B cell (primary cell): ENCODE results near the gene CERK. TPM values are rescaled to one million over a fixed set of nuclear protein-coding genes. Genes with fewer than 3 reads are reported as not detected.

Experiments used
- ATAC-seq: fragments of 200-7000 bp; cut with Tn5 transposase; one replicate; pipeline ENCODE4 v1.10.0; 2021; ENCODE audit warnings: low read depth, mild to moderate bottlenecking, moderate number of reproducible peaks, moderate library complexity
- CTCF ChIA-PET: fragments of 350-600 bp; sonication (Branson Sonifier 250); formaldehyde crosslinking; loops from one replicate; lab custom pipeline; 2021; ENCODE audit warnings: antibody characterized with exemption, inconsistent platforms; lab: Charles Lee
- POLR2A ChIA-PET: fragments of 350-600 bp; sonication (Branson Sonifier 250); formaldehyde crosslinking; loops from one replicate; lab custom pipeline; 2021; ENCODE audit warnings: antibody characterized with exemption; lab: Charles Lee
- DNase-seq: peaks from one replicate; pipeline ENCODE4 v3.0.0; 2013
- H2AFZ ChIP-seq: 2 replicates; pipeline ENCODE4 v1.6.1; 2012; ENCODE audit warnings: mild to moderate bottlenecking, low read depth, low read length; ENCODE audit not compliant: insufficient read depth, poor library complexity, severe bottlenecking
- H3K27ac ChIP-seq, 2 donors: 1 replicate in 1 of 2; 2 replicates in 1 of 2; pipeline ENCODE4 v1.5.1; 2012 to 2013; ENCODE audit warnings: low read length in 2 of 2, mild to moderate bottlenecking in 2 of 2, moderate library complexity in 1 of 2
- H3K27me3 ChIP-seq, 4 experiments: fragments of 200-600 bp in 1 of 4; sonication (generic) in 1 of 4; replicated peaks in 1 of 4; 1 replicate in 2 of 4; 2 replicates in 2 of 4; pipeline versions ENCODE4 v1.6.1 to v1.7.0; 2013 to 2016; ENCODE audit warnings: low read length in 3 of 4, mild to moderate bottlenecking in 2 of 4, mixed read lengths in 1 of 4, moderate library complexity in 1 of 4; ENCODE audit not compliant: insufficient read depth in 4 of 4, control insufficient read depth in 3 of 4; ENCODE audit errors: control extremely low read depth in 1 of 4
- H3K36me3 ChIP-seq, 2 experiments: replicated peaks in 1 of 2; 1 replicate in 1 of 2; 2 replicates in 1 of 2; pipeline versions ENCODE4 v1.6.1 to v1.7.1; 2013; ENCODE audit warnings: low read length in 1 of 2; ENCODE audit not compliant: insufficient read depth in 2 of 2, control insufficient read depth in 1 of 2; ENCODE audit errors: control extremely low read depth in 1 of 2, extremely low read depth in 1 of 2
- H3K4me1 ChIP-seq, 2 donors: fragments of 200-600 bp in 1 of 2; sonication (generic) in 1 of 2; 1 replicate in 1 of 2; 2 replicates in 1 of 2; pipeline versions ENCODE4 v1.5.1 to v1.6.1; 2013 to 2017; ENCODE audit warnings: low read length in 2 of 2; ENCODE audit not compliant: control insufficient read depth in 2 of 2, insufficient read depth in 2 of 2
- H3K4me2 ChIP-seq: replicated peaks from 2 replicates; pipeline ENCODE3; 2012; ENCODE audit warnings: mild to moderate bottlenecking, low read depth, low read length; ENCODE audit not compliant: poor library complexity, severe bottlenecking
- H3K4me3 ChIP-seq, 5 experiments: fragments of 200-600 bp in 1 of 5; sonication (generic) in 1 of 5; 1 replicate in 3 of 5; 2 replicates in 2 of 5; pipeline versions ENCODE4 v1.5.1 to v1.7.0; 2011 to 2016; ENCODE audit warnings: low read length in 4 of 5, mild to moderate bottlenecking in 4 of 5, low read depth in 2 of 5, control low read depth in 1 of 5, moderate library complexity in 1 of 5; ENCODE audit not compliant: insufficient read depth in 1 of 5; ENCODE audit errors: control extremely low read depth in 1 of 5, extremely low read depth in 1 of 5
- H3K79me2 ChIP-seq: fragments of 200-600 bp; sonication (generic); one replicate; pipeline ENCODE4 v1.6.0; 2016; ENCODE audit warnings: low read length; ENCODE audit not compliant: control insufficient read depth, insufficient read depth
- H3K9ac ChIP-seq: fragments of 200-600 bp; sonication (generic); 2 replicates; pipeline ENCODE4 v1.6.1; 2017; ENCODE audit warnings: mild to moderate bottlenecking, low read length, moderate library complexity
- H3K9me3 ChIP-seq, 3 donors: one replicate each; pipeline versions ENCODE4 v1.6.1 to v1.7.1; 2013; ENCODE audit warnings: low read length in 2 of 3; ENCODE audit not compliant: control insufficient read depth in 2 of 3, insufficient read depth in 1 of 3; ENCODE audit errors: control extremely low read depth in 1 of 3
- H4K20me1 ChIP-seq: 2 replicates; pipeline ENCODE4 v1.6.0; 2012; ENCODE audit warnings: mild to moderate bottlenecking, low read length; ENCODE audit not compliant: insufficient read depth, control insufficient read depth, poor library complexity, severe bottlenecking
- H3K27ac Mint-ChIP-seq: one replicate; pipeline ENCODE4 v1.8.0; 2021; ENCODE audit warnings: mixed read lengths
- H3K27me3 Mint-ChIP-seq: one replicate; pipeline ENCODE4 v1.8.0; 2021; ENCODE audit warnings: mixed read lengths
- H3K4me1 Mint-ChIP-seq: one replicate; pipeline ENCODE4 v1.8.0; 2021; ENCODE audit warnings: mixed read lengths
- H3K4me3 Mint-ChIP-seq: one replicate; pipeline ENCODE4 v1.8.0; 2021; ENCODE audit warnings: mixed read lengths
- H3K9me3 Mint-ChIP-seq: one replicate; pipeline ENCODE4 v1.8.0; 2022; ENCODE audit warnings: mixed read lengths; ENCODE audit not compliant: insufficient read depth
- CTCF ChIP-seq: fragments of 200-600 bp; IDR thresholded peaks from one replicate; pipeline ENCODE4 v1.8.0; 2022; ENCODE audit warnings: antibody characterized with exemption, mild to moderate bottlenecking
- EZH2 ChIP-seq: IDR thresholded peaks from 2 replicates; pipeline ENCODE4 v1.6.1; 2012; ENCODE audit warnings: borderline replicate concordance, low read depth, mild to moderate bottlenecking, moderate library complexity, low read length; ENCODE audit not compliant: insufficient read depth, poor library complexity, severe bottlenecking
- WGBS: methylation state at CpG from one replicate; pipeline ENCODE4 v1.1.5; 2013; ENCODE audit warnings: missing lambda C conversion rate; ENCODE audit not compliant: insufficient coverage; 5-methylcytosine and 5-hydroxymethylcytosine counted together
- intact Hi-C: fragments of 100-400 bp; cut with micrococcal nuclease; formaldehyde crosslinking; loops from one replicate; pipeline ENCODE4 v1.10.0; 2022
- polyA plus RNA-seq: library from polyadenylated mRNA; depleted of rRNA; stranded (reverse); fragments of >200 nt; gene quantifications from 2 replicates; pipeline ENCODE4 v1.2.3, GENCODE V29; 2012
- total RNA-seq, 2 donors: library from RNA; stranded (reverse); fragments of 120-200 nt in 1 of 2; gene quantifications; 1 replicate in 1 of 2; 2 replicates in 1 of 2; pipeline versions ENCODE4 v1.2.3 to v1.2.4, GENCODE V29; 2013 to 2022

CERK gene
- total and polyA plus RNA-seq, 2 donors (not counting 1 experiment from before 2014, with no cell fraction given): 23.2 to 48.3 TPM

- no peak for ATAC-seq
- H3K4me3 Mint-ChIP-seq: no peak overlapping the region
- WGBS: over 99% methylated on average over 24 of the region's 37 CpGs
These were observed 79.8 kb downstream of the CERK start for GRCh38 chr22:46657996-46658947.

More at GRCh38 chr22:46657996-46658947, 79.8 kb downstream of the CERK start:
- Mint-ChIP-seq H3K9me3 (no peaks in the 10 kb centered on the region), H3K27ac (no peak overlapping the region), H3K27me3 (no peaks in the 10 kb centered on the region), H3K4me1 (peaks cover 15% of the 10 kb centered on the region)
- no peaks in the 10 kb centered on the region for H3K27me3 ChIP-seq
- CTCF ChIA-PET: interaction anchor here (0.8 kb wide), 1 partner anchor 95 kb away, joined by 4 read pairs; no protein-coding TSS in a partner anchor
- H4K20me1 ChIP-seq: peaks cover 93% of the 10 kb centered on the region
- no peaks in the 10 kb centered on the region for H3K9me3 ChIP-seq
- peaks cover 42% of the 10 kb centered on the region for H3K79me2 ChIP-seq
- POLR2A ChIA-PET: no interaction called here
- H3K27ac ChIP-seq: no peak overlapping the region
- no peak for DNase-seq
- intact Hi-C loops: no loop called here
- H3K4me1 ChIP-seq: peaks cover 5% of the 10 kb centered on the region in 2 donors
- peaks cover 0 to 34% of the 10 kb centered on the region in 2 experiments for H3K36me3 ChIP-seq
- no peak overlapping the region for H2AFZ ChIP-seq
- H3K4me2 ChIP-seq: no peak overlapping the region
- no peak overlapping the region for H3K9ac ChIP-seq
- TF ChIP-seq CTCF: no peak
- TF ChIP-seq EZH2: no peak
- no peak overlapping the region for H3K4me3 ChIP-seq
